Cardiac muscle cell (in vitro differentiated cells and primary cell): ENCODE measurements around the gene PGLYRP4. TPM values are rescaled to one million over a fixed set of nuclear protein-coding genes. Genes with fewer than 3 reads are reported as not detected.
A peak's percentile ranks its signal among the peaks of the same experiment; 100 is the strongest.

Experiments
- DNase-seq, 2 donors: peaks; one replicate each; pipeline versions ENCODE4 v3.0.0 to v3.0.0-alpha.2; 2010 to 2017; ENCODE audit warnings: low read depth in 1 of 2, low spot score in 1 of 2
- H3K27ac ChIP-seq: fragments of 200-600 bp; sonication (generic); 2 replicates; pipeline ENCODE4 v1.5.1; 2016
- H3K27me3 ChIP-seq: fragments of 200-600 bp; sonication (generic); 2 replicates; pipeline ENCODE4 v1.6.0; 2016; ENCODE audit warnings: control low read depth
- H3K36me3 ChIP-seq: fragments of 200-600 bp; sonication (generic); 2 replicates; pipeline ENCODE4 v1.5.1; 2016; ENCODE audit warnings: control low read depth
- H3K4me1 ChIP-seq: fragments of 200-600 bp; sonication (generic); 2 replicates; pipeline ENCODE4 v1.8.1; 2017; ENCODE audit warnings: low read depth, mild to moderate bottlenecking, mixed run types
- H3K4me3 ChIP-seq: fragments of 200-600 bp; sonication (generic); 2 replicates; pipeline ENCODE4 v1.5.1; 2016; ENCODE audit warnings: mild to moderate bottlenecking
- H3K9me3 ChIP-seq: fragments of 200-600 bp; sonication (generic); 2 replicates; pipeline ENCODE4 v1.5.1; 2017; ENCODE audit warnings: low read depth, mild to moderate bottlenecking, control low read depth
- polyA plus RNA-seq: library from polyadenylated mRNA; unstranded; fragments of >200 nt; fragmentation: Nextera tagmentation; extraction: Ambion mirVana; gene quantifications from 2 replicates; pipeline ENCODE4 v1.2.1, GENCODE V29; 2016
- total RNA-seq: library from RNA; depleted of rRNA; stranded (reverse); fragments of >200 nt; gene quantifications from 2 replicates; pipeline ENCODE4 v1.2.3, GENCODE V29; 2016
- TF ChIP-seq, protein P1 (sequence below): IDR thresholded peaks from 2 replicates; pipeline ENCODE4 v1.5.1; 2012; ENCODE audit warnings: low read depth, mild to moderate bottlenecking, low read length

Gene PGLYRP4
- total and polyA plus RNA-seq, 2 experiments from 2014 or later = 0.33 TPM; not detected in 1

DNA sequence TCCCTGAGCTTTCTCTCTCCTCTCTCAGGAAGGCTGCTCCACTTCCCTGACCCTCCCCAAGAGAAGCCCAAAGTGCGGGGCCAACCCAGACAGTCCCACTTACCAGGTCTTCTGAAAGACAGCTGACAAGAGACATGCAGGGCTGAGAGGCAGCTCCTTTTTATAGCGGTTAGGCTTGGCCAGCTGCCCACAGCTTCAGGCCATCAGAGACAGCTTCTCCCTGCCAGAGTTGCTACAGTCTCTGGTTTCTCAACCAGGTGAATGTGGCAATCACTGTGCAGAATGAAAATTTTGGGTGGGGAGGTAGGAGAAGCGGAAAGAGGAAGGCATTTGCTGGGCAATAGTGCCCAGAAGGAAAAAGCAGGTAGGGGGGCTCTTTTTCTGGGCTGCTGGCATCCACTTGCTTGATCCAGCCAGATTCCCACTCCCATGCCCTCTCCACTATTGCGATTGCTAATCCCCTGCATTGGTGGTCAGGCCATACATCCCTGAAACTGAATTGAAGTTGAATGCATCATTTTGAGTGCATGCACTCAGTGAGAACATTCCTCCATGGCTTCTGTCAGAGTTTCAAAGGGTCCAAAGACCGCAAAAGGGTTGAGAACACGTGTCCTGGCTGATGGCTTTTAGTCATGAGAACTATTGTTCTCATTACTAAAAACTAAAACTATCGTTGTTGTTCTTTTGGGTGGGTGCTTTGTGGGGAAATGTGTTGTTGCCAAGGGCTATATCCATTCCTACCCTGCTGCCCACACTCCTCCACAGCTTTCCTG is 42.5 kb upstream of the PGLYRP4 start, which contains the start of gene S100A8:
Gene S100A8 (minus strand): TSS at position 136 of the 773 bp plus-strand sequence. CDS start 538 bp downstream, outside the sequence.
- H3K27ac ChIP-seq = no peak within 1 kb of the TSS
- no peaks in the 10 kb centered on the region for H3K9me3 ChIP-seq
- DNase-seq = peak; percentile 29 to 38
- TF ChIP-seq, protein P1, sequence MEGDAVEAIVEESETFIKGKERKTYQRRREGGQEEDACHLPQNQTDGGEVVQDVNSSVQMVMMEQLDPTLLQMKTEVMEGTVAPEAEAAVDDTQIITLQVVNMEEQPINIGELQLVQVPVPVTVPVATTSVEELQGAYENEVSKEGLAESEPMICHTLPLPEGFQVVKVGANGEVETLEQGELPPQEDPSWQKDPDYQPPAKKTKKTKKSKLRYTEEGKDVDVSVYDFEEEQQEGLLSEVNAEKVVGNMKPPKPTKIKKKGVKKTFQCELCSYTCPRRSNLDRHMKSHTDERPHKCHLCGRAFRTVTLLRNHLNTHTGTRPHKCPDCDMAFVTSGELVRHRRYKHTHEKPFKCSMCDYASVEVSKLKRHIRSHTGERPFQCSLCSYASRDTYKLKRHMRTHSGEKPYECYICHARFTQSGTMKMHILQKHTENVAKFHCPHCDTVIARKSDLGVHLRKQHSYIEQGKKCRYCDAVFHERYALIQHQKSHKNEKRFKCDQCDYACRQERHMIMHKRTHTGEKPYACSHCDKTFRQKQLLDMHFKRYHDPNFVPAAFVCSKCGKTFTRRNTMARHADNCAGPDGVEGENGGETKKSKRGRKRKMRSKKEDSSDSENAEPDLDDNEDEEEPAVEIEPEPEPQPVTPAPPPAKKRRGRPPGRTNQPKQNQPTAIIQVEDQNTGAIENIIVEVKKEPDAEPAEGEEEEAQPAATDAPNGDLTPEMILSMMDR = no peak
- no peak within 1 kb of the TSS for H3K4me3 ChIP-seq
- no peaks in the 10 kb centered on the region for H3K36me3 ChIP-seq
- no peaks in the 10 kb centered on the region for H3K4me1 ChIP-seq
- peaks cover 3% of the 10 kb centered on the region for H3K27me3 ChIP-seq

DNA sequence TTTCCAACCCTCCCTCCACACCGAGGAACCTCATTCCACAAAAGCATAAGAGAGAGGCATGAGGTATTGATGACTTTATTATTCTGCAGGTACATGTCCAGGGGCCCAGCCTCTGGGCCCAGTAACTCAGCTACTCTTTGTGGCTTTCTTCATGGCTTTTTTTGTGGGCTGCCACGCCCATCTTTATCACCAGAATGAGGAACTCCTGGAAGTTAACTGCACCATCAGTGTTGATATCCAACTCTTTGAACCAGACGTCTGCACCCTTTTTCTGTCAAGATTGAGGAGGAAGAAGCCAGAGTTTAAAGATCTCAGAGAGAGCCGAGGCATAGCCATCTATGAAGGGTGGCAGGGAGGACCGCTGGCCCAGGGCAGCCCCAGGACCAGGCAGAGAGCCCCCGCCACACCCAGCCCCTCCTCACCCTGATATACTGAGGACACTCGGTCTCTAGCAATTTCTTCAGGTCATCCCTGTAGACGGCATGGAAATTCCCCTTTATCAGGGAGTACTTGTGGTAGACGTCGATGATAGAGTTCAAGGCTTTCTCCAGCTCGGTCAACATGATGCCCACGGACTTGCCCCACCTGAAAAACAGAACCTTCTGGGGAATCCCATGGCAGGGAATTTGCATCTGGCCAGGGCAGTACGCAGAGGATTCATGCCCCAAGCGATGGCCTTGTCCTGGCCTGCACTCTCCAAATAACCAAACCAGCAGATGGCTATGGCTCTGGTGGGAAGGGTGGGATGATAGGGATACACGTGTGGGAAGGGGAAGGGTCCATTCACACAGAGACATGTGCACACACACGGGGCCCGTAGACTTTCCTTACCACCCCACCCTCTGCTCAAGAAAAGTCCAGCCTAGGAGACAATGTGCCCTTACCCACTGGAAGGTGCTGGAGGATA is 41.6 kb upstream of the PGLYRP4 start:
- no peaks in the 10 kb centered on the region for H3K36me3 ChIP-seq
- peaks cover 3% of the 10 kb centered on the region for H3K27me3 ChIP-seq
- no peak overlapping the region for H3K27ac ChIP-seq
- no peaks in the 10 kb centered on the region for H3K9me3 ChIP-seq
- DNase-seq = peak in 1 of 2 donors; percentile 37
- TF ChIP-seq, protein P1 = no peak
- H3K4me3 ChIP-seq = no peak overlapping the region
- no peaks in the 10 kb centered on the region for H3K4me1 ChIP-seq

DNA sequence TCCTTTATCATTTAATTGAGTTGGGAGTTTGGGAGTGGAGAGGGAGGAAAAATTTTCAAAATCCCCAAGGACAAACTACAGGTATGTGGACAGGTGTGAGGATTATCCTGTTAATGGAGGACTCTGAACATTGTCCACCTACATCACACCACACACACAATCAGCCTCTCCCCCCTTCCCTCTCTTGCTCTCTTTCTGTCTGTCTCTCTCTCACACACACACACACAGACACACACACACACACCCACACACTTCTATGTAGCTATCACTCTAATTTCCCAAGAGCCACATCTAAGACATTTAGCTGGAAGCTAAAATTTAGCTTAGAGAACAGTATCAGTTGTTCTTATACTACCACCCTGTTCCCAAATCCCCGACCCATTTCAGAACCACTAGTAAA is 40.8 kb upstream of the PGLYRP4 start:
- H3K36me3 ChIP-seq = no peaks in the 10 kb centered on the region
- no peak overlapping the region for H3K4me3 ChIP-seq
- TF ChIP-seq, protein P1 = no peak
- no peaks in the 10 kb centered on the region for H3K4me1 ChIP-seq
- no peak overlapping the region for H3K27ac ChIP-seq
- no peaks in the 10 kb centered on the region for H3K9me3 ChIP-seq
- H3K27me3 ChIP-seq = peaks cover 3% of the 10 kb centered on the region
- no peak for DNase-seq

DNA sequence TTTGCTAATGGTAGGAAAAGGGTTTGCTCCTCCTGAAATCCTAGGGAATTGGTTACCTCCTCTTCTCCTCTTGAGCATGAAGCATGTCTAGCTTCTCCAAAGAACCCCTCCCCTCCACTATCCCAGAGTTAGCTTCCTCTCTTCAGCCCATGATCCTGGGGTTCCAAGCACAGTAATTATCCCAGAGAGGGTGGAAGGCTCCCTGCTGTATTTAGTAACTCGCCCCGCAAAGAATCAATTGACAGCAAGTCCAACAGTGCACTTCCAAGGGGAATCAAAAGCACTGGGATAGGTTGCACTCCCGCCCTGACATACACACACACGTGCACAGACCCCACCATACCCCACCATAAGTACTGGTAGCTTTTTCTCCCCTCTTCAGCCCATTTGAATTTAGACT is 39.1 kb upstream of the PGLYRP4 start:
- H3K4me1 ChIP-seq = no peaks in the 10 kb centered on the region
- no peak overlapping the region for H3K4me3 ChIP-seq
- H3K27me3 ChIP-seq = peaks cover under 1% of the 10 kb centered on the region
- no peak overlapping the region for H3K27ac ChIP-seq
- no peaks in the 10 kb centered on the region for H3K36me3 ChIP-seq
- no peaks in the 10 kb centered on the region for H3K9me3 ChIP-seq
- TF ChIP-seq, protein P1 = no peak
- DNase-seq = no peak

DNA sequence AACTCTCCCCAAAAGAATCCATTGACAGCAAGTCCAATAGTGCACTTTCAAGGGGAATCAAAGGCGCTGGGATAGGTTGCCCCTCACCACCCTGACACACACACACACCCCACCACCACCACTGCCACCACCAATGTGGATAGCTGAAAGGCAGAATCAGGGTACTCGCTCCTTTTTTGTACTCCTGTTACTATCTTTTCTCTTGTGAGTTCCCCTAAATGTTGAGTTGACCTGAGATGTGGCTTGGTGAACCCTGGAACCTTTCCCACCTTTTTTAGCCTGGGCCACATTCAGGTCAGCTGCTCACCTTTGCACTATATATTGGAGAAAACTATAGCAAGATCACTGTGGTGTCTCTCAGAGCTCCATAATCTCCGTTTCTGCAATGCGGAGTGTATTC is 38.4 kb upstream of the PGLYRP4 start:
- H3K4me3 ChIP-seq = no peak overlapping the region
- TF ChIP-seq, protein P1 = no peak
- H3K27ac ChIP-seq = no peak overlapping the region
- no peaks in the 10 kb centered on the region for H3K4me1 ChIP-seq
- H3K36me3 ChIP-seq = no peaks in the 10 kb centered on the region
- no peak for DNase-seq
- no peaks in the 10 kb centered on the region for H3K27me3 ChIP-seq
- no peaks in the 10 kb centered on the region for H3K9me3 ChIP-seq
